Jurkat, Clone E6-1 (cell line): ENCODE data around the gene SCGB2A2. TPM values are rescaled to one million over a fixed set of nuclear protein-coding genes. Genes with fewer than 3 reads are reported as not detected.
A peak's percentile ranks its signal among the peaks of the same experiment; 100 is the strongest.

ENCODE experiments used
- DNase-seq: peaks from one replicate; pipeline ENCODE4 v3.0.0-alpha.2; 2011; ENCODE audit warnings: low read depth, low spot score
- H3K4me3 ChIP-seq: 2 replicates; pipeline ENCODE4 v1.5.1; 2011; ENCODE audit warnings: mild to moderate bottlenecking, low read length, control low read depth, moderate library complexity
- polyA plus RNA-seq: library from polyadenylated mRNA; unstranded; fragments of >200 nt; gene quantifications from one replicate; pipeline ENCODE4 v1.2.1, GENCODE V29; 2012; ENCODE audit warnings: missing spikeins; ENCODE audit not compliant: insufficient read length, insufficient read depth

Gene SCGB2A2
- polyA plus RNA-seq = not detected

GRCh38 chr11:62269654-62270278 lies at the start of gene SCGB2A2:
SCGB2A2 (plus strand) TSS chr11:62270158; CDS start chr11:62270217, 59 bp downstream.
- no peak for DNase-seq
- no peak within 1 kb of the TSS for H3K4me3 ChIP-seq

GRCh38 chr11:62221498-62221897 lies 48.5 kb upstream of the SCGB2A2 start:
- DNase-seq = no peak
- no peak overlapping the region for H3K4me3 ChIP-seq

- H3K4me3 ChIP-seq = no peak overlapping the region
- no peak for DNase-seq
Measured at GRCh38 chr11:62223095-62223494, 46.9 kb upstream of the SCGB2A2 start.

- DNase-seq = no peak
- no peak overlapping the region for H3K4me3 ChIP-seq
Measured at GRCh38 chr11:62233730-62234129, 36.2 kb upstream of the SCGB2A2 start.

GRCh38 chr11:62236187-62236586 lies 33.8 kb upstream of the SCGB2A2 start:
- DNase-seq = no peak
- no peak overlapping the region for H3K4me3 ChIP-seq

GRCh38 chr11:62237499-62237898 lies 32.5 kb upstream of the SCGB2A2 start:
- DNase-seq = no peak
- no peak overlapping the region for H3K4me3 ChIP-seq

GRCh38 chr11:62238151-62238550 lies 31.8 kb upstream of the SCGB2A2 start:
- DNase-seq = no peak

GRCh38 chr11:62241095-62241494 lies 28.9 kb upstream of the SCGB2A2 start:
- no peak overlapping the region for H3K4me3 ChIP-seq
- DNase-seq = no peak

More at GRCh38 chr11:62238151-62238550, 31.8 kb upstream of the SCGB2A2 start:
- no peak overlapping the region for H3K4me3 ChIP-seq

GRCh38 chr11:62242021-62242420 lies 27.9 kb upstream of the SCGB2A2 start, which contains the start of gene SCGB1D2:
SCGB1D2 (plus strand) TSS chr11:62242239; CDS start chr11:62242308, 69 bp downstream.
- no peak for DNase-seq
- no peak within 1 kb of the TSS for H3K4me3 ChIP-seq

GRCh38 chr11:62245271-62245753 lies 24.6 kb upstream of the SCGB2A2 start:
- no peak overlapping the region for H3K4me3 ChIP-seq
- no peak for DNase-seq

GRCh38 chr11:62251698-62252097 lies 18.3 kb upstream of the SCGB2A2 start:
- no peak overlapping the region for H3K4me3 ChIP-seq
- DNase-seq = peak; percentile 64

- no peak overlapping the region for H3K4me3 ChIP-seq
- DNase-seq = peak; percentile 92
Measured at GRCh38 chr11:62253999-62254542, 15.9 kb upstream of the SCGB2A2 start.

GRCh38 chr11:62256281-62256680 lies 13.7 kb upstream of the SCGB2A2 start:
- no peak for DNase-seq
- H3K4me3 ChIP-seq = no peak overlapping the region

GRCh38 chr11:62260261-62260953 lies 9.6 kb upstream of the SCGB2A2 start:
- no peak overlapping the region for H3K4me3 ChIP-seq
- DNase-seq = no peak

GRCh38 chr11:62264004-62264403 lies 6.0 kb upstream of the SCGB2A2 start:
- DNase-seq = no peak
- H3K4me3 ChIP-seq = no peak overlapping the region

- no peak overlapping the region for H3K4me3 ChIP-seq
- no peak for DNase-seq
Measured at GRCh38 chr11:62266558-62266957, 3.4 kb upstream of the SCGB2A2 start.

- H3K4me3 ChIP-seq = no peak overlapping the region
- DNase-seq = no peak
Measured at GRCh38 chr11:62267050-62267449, 2.9 kb upstream of the SCGB2A2 start.

- no peak overlapping the region for H3K4me3 ChIP-seq
- DNase-seq = no peak
Measured at GRCh38 chr11:62267576-62267975, 2.4 kb upstream of the SCGB2A2 start.

- DNase-seq = no peak
- H3K4me3 ChIP-seq = no peak overlapping the region
Measured at GRCh38 chr11:62273284-62273683, 3.3 kb downstream of the SCGB2A2 start.

- DNase-seq = no peak
- no peak overlapping the region for H3K4me3 ChIP-seq
Measured at GRCh38 chr11:62273789-62274275, 3.9 kb downstream of the SCGB2A2 start.
